ENCODE data around the gene PSMB7. TPM values are rescaled to one million over a fixed set of nuclear protein-coding genes. Genes with fewer than 3 reads are reported as not detected.
"Not testable (repeated sequence)": the region's sequence is repeated elsewhere in the genome, so short reads cannot be mapped to it uniquely, and the experiment has no call there.

Gene PSMB7
- total RNA-seq, 1 donor from 2014 or later = 73.5 TPM

DNA sequence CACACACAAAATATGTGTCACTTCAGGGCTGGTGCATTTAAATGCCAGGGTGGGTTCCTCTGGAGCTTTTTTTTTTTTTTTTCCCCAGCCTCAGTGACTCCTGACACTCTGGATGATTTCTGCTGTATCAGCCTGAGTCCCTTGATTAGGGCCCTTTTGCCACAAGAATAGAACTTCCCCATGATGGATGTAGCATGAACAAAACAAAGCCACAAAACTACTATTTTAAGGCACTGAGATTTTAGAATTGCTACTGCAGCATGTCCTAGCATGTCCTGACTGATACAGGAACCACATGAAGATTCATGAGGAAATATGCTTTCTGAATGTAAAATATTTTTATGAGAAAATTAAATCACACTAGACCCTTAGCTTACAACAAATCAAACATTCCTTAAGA lies 21.1 kb upstream of the PSMB7 start:
- intact Hi-C loops (cut with DNase I) = no loop called here
- Histone ChIP-seq H3K36me3 (no peaks in the 10 kb centered on the region), H3K27me3 (no peaks in the 10 kb centered on the region), H3K4me1 (no peaks in the 10 kb centered on the region), H3K4me3 (no peak overlapping the region), H3K9me3 (no peaks in the 10 kb centered on the region), H3K27ac (no peak overlapping the region)
- TF ChIP-seq CTCF (IDR thresholded peaks at IDR 0.05) = no peak
- ATAC-seq (no peak), DNase-seq (no peak)

- no peaks in the 10 kb centered on the region for H3K9me3 ChIP-seq
- ATAC-seq (no peak), DNase-seq (no peak)
- H3K4me1 ChIP-seq = no peaks in the 10 kb centered on the region
- H3K4me3 ChIP-seq = no peak overlapping the region
- intact Hi-C loops (cut with DNase I) = no loop called here
- H3K36me3 ChIP-seq = no peaks in the 10 kb centered on the region
- no peak overlapping the region for H3K27ac ChIP-seq
- no peaks in the 10 kb centered on the region for H3K27me3 ChIP-seq
- TF ChIP-seq CTCF (IDR thresholded peaks at IDR 0.05) = no peak
These were observed 14.3 kb upstream of the PSMB7 start for GRCh38 chr9:124429530-124429867.

DNA sequence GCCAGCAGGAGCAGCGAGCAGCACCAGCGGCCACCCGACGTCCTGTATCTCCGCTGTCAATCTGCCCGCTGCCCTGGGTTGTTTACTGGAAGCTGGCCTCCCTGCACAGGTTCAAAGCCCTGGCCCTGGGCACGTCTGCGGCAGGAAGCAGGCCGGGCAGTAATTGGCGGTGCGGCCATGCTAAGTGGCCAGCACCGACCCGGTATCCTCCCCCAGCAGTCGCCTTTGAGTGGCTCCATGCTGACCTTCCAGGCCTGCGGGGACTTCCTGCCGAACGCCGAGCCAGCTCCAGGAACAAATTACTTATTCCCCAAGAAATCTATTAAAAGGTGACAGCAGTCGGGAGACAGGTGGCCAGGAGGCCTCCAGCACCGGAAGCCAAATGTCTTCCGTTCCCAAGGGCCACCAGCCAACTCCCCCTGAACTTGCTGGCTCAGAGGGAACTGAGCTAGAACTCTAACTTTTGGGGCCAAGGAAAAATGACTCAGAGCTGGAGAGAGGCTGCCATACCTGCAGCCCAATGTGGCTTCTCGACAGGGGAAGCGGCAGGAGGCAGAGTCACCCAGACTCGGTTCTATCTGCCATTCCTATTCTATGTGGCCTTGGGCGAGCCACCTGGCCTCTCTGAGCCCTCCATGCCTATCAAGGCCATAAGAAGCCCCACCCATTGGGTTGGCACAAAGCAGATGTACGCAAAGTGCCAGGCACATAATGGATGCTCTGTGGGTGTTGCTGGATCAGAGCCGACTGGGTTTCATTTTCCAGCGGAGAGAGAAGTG lies 13.7 kb upstream of the PSMB7 start:
- H3K4me1 ChIP-seq = no peaks in the 10 kb centered on the region
- no peak for TF ChIP-seq CTCF (IDR thresholded peaks at IDR 0.05)
- H3K4me3 ChIP-seq = no peak overlapping the region
- H3K36me3 ChIP-seq = no peaks in the 10 kb centered on the region
- intact Hi-C loops (cut with DNase I) = no loop called here
- no peak overlapping the region for H3K27ac ChIP-seq
- DNase-seq (no peak), ATAC-seq (no peak)
- no peaks in the 10 kb centered on the region for H3K9me3 ChIP-seq
- no peaks in the 10 kb centered on the region for H3K27me3 ChIP-seq

DNA sequence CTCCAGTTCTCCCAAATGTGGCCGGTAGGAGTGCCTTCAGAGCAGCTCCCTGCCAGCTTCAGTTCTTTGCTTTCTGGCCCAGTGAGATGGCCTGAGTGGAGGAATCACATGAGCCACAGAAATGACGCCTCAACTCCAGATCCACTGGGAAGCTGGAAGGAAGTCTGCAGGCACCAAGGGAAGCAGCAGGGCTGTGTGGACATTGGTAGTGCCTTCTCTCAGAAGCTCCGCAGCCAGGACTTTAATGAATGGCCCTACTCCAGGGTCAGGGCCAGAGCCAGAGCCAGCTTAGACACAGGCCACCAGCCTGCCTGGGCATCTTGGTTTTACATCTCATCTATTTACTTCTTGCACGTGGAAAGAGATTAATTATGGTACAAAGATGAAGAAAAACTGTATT lies 12.0 kb upstream of the PSMB7 start:
- no peaks in the 10 kb centered on the region for H3K9me3 ChIP-seq
- H3K4me1 ChIP-seq = no peaks in the 10 kb centered on the region
- no peak for DNase-seq
- no peaks in the 10 kb centered on the region for H3K27me3 ChIP-seq
- intact Hi-C loops (cut with DNase I) = no loop called here
- TF ChIP-seq CTCF (IDR thresholded peaks at IDR 0.05) = no peak
- no peak overlapping the region for H3K4me3 ChIP-seq
- no peak overlapping the region for H3K27ac ChIP-seq
- ATAC-seq = no peak
- no peaks in the 10 kb centered on the region for H3K36me3 ChIP-seq

DNA sequence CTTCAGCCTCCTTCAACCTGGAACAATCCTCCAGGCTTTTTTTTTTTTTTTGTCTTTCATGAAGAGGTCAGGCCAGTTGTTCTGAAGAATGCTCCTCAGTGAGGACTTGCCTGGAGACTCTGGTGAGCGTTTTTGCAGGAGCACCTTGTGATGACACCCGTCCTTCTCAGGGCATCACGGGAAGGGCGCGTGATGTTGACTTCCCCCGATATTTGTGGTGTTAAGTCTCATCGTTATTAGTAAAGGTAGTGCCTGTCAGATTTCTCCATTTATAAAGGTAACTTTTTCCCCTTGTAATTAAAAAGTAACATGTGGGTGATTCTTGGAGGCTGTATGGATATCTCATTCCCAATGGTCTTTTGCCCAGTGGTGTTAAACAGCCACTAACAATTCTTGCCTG lies 11.1 kb upstream of the PSMB7 start:
- no peak for TF ChIP-seq CTCF (IDR thresholded peaks at IDR 0.05)
- no peak for ATAC-seq
- Histone ChIP-seq H3K9me3 (no peaks in the 10 kb centered on the region), H3K4me1 (no peaks in the 10 kb centered on the region), H3K27me3 (no peaks in the 10 kb centered on the region), H3K4me3 (no peak overlapping the region), H3K27ac (no peak overlapping the region), H3K36me3 (no peaks in the 10 kb centered on the region)
- intact Hi-C loops (cut with DNase I) = no loop called here
- DNase-seq = no peak

DNA sequence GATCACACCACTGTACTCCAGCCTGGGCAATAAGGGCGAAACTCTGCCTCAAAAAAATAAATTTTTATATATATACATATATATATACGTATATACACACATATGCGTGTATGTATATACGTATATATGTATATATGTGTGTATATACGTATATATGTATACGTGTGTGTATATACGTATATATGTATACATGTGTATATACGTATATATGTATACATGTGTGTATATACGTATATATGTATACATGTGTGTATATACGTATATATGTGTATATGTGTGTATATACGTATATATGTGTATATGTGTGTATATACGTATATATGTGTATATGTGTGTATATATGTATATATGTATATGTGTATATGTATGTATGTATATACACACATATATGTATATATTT lies 10.5 kb upstream of the PSMB7 start:
- H3K27me3 ChIP-seq, H3K9me3 ChIP-seq: not testable (repeated sequence)

More for the DNA sequence above, 10.5 kb upstream of the PSMB7 start:
- H3K36me3 ChIP-seq; ATAC-seq; H3K4me3 ChIP-seq; DNase-seq; H3K4me1 ChIP-seq; H3K27ac ChIP-seq; intact Hi-C loops (cut with DNase I): not testable (repeated sequence)
